Measurements from ENCODE around the gene TLX3. TPM values are rescaled to one million over a fixed set of nuclear protein-coding genes. Genes with fewer than 3 reads are reported as not detected.

TLX3 gene
- total and polyA plus RNA-seq, 2 of the 8 experiments (the other 6 are each of a cell fraction or from before 2014, with no cell fraction given), result not detected

GRCh38 chr5:171299851-171300250, 9.2 kb upstream of the TLX3 start:
- Histone ChIP-seq H4K91ac (replicated peaks; ENCODE audit: insufficient read length, low read length) (no peak overlapping the region), H3K56ac (replicated peaks; ENCODE audit: insufficient read length, low read depth, low read length) (no peak overlapping the region), H2AK5ac (ENCODE audit: low read depth, low read length) (no peak overlapping the region), H3K36me3 (ENCODE audit: control insufficient read depth in 2 of 4, insufficient read depth in 4 of 4, low read length in 3 of 4) (no peaks in the 10 kb centered on the region; a peak in 1 of 8 replicates), H3K14ac (ENCODE audit: insufficient read length) (no peak overlapping the region), H2BK20ac (ENCODE audit: low read length) (no peak overlapping the region), H3K79me1 (ENCODE audit: low read depth, low read length) (no peaks in the 10 kb centered on the region), H3K27ac (ENCODE audit: low read depth, low read length) (no peak overlapping the region), H3K4me3 (ENCODE audit: extremely low read depth in 1 of 4, insufficient read depth in 2 of 4, low read depth in 3 of 4, low read length in 4 of 4) (no peak overlapping the region), H3K27me3 (replicated peaks in 1 of 4; ENCODE audit: control insufficient read depth in 3 of 4, extremely low read depth in 1 of 4, insufficient read depth in 3 of 4, low read length in 3 of 4) (peaks cover 13 to 27% (median 24%) of the 10 kb centered on the region in 4 experiments), H3K9me3 (ENCODE audit: insufficient read depth in 2 of 2, low read depth in 1 of 2, low read length in 1 of 2) (no peaks in the 10 kb centered on the region), H3K79me2 (ENCODE audit: control insufficient read depth in 1 of 2, insufficient read depth in 2 of 2, low read length in 2 of 2) (no peaks in the 10 kb centered on the region), H2BK5ac (ENCODE audit: low read depth, low read length) (no peak overlapping the region), H3K4ac (replicated peaks; ENCODE audit: insufficient read length, low read depth, low read length) (no peak overlapping the region), H2BK120ac (replicated peaks; ENCODE audit: low read depth, low read length) (no peak overlapping the region), H3K4me2 (ENCODE audit: insufficient read depth in 1 of 2, low read depth in 2 of 2, low read length in 2 of 2) (no peak overlapping the region), H4K8ac (ENCODE audit: extremely low read depth, insufficient read depth, low read length) (no peak overlapping the region), H4K20me1 (replicated peaks in 1 of 2; ENCODE audit: control insufficient read depth in 1 of 2, insufficient read depth in 2 of 2, low read length in 2 of 2) (peaks cover under 1 to 12% of the 10 kb centered on the region in 2 experiments), H3K18ac (ENCODE audit: extremely low read depth, low read length) (no peak overlapping the region), H2BK15ac (ENCODE audit: low read length) (no peak overlapping the region), H2AFZ (ENCODE audit: low read length) (no peak overlapping the region), H3K9ac (replicated peaks in 1 of 4; ENCODE audit: extremely low read depth in 1 of 4, low read depth in 3 of 4, low read length in 3 of 4) (no peak overlapping the region), H2BK12ac (ENCODE audit: low read depth, low read length) (no peak overlapping the region), H4K5ac (ENCODE audit: insufficient read length, low read depth, low read length) (no peak overlapping the region), H3K4me1 (replicated peaks in 1 of 4; ENCODE audit: control insufficient read depth in 3 of 4, insufficient read depth in 4 of 4, low read length in 3 of 4) (peaks cover 0 to 2% (median 0%) of the 10 kb centered on the region in 4 experiments; a peak in 1 of 7 replicates), H3K23ac (ENCODE audit: insufficient read length) (no peak overlapping the region), H3K23me2 (ENCODE audit: low read depth, low read length) (no peaks in the 10 kb centered on the region; the same call in 1 of the 2 replicates)
- 75% methylated on average over 2 of the region's 2 CpGs; no CpG with 5 or more reads in 1 of the 2 experiments for WGBS, 2 experiments (ENCODE audit: extremely low coverage in 1 of 2, insufficient coverage in 1 of 2, insufficient read length in 1 of 2, insufficient replicate concordance in 2 of 2, low coverage in 1 of 2, low lambda C conversion rate in 2 of 2, missing lambda C conversion rate in 1 of 2)
- no peak for TF ChIP-seq RAD21 (IDR thresholded peaks at IDR 0.05 in 1 of 2, conservative IDR thresholded peaks at IDR 0.05 in 1 of 2; ENCODE audit: low read depth in 2 of 2, low read length in 2 of 2)
- no peak for TF ChIP-seq TCF12 (IDR thresholded peaks at IDR 0.05; ENCODE audit: low read depth, low read length)
- no peak for TF ChIP-seq SP2 (IDR thresholded peaks at IDR 0.05; ENCODE audit: low read length)
- POLR2A ChIA-PET (ENCODE audit: partially characterized antibody), result interaction anchor here (1.4 kb wide), 1 partner anchor 88 kb away, joined by 3 read pairs; the partner anchor contains the start of gene NPM1
- FAIRE-seq (no peak), DNase-seq (ENCODE audit: low read depth in 1 of 2, low spot score in 2 of 2) (no peak)
- CTCF ChIA-PET (ENCODE audit: partially characterized antibody), result interaction anchor here (0.5 to 1.4 kb wide), 5 partner anchors 16 to 42 kb away, joined by 3 to 5 read pairs (median 4); no protein-coding TSS in a partner anchor

Data from H1 (cell line).